A673 (cell line): ENCODE measurements around the gene BTBD19.

Source experiments
- EZH2 ChIP-seq: fragments of 200-600 bp; sonication (generic); IDR thresholded peaks from 2 replicates; pipeline ENCODE4 v1.6.1; 2017; ENCODE audit warnings: borderline replicate concordance, low read depth, mild to moderate bottlenecking, mixed read lengths, antibody characterized with exemption, low read length; ENCODE audit not compliant: poor library complexity, severe bottlenecking
- TF ChIP-seq, protein P1 (sequence below): fragments of 300-800, 200-600 bp; sonication (generic); conservative IDR thresholded peaks from 2 replicates; pipeline ENCODE4 v1.5.1; 2017; ENCODE audit warnings: low read depth, mild to moderate bottlenecking, antibody characterized with exemption, low read length, moderate library complexity, mixed read lengths

DNA sequence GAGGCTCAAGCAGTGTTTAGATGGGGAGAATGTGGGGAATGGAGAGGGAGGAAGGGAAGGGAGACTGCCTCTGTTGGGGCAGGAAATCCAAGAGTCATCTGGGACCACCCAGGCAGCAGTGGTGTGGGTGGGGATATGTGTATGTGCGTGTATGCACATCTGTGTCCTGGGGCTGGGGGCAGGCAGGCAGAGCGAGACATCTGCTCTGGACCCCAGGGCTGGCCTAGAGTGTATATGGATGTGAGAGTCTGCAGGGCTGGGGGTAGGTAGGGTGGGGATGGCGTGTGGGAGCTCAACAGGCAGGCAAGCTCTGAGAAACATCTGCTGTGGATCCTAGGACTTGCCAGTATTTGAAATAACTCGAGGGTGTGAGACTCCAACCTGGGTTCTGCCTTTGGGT, 31.3 kb downstream of the BTBD19 start:
- no peak for TF ChIP-seq EZH2
- TF ChIP-seq, protein P1, sequence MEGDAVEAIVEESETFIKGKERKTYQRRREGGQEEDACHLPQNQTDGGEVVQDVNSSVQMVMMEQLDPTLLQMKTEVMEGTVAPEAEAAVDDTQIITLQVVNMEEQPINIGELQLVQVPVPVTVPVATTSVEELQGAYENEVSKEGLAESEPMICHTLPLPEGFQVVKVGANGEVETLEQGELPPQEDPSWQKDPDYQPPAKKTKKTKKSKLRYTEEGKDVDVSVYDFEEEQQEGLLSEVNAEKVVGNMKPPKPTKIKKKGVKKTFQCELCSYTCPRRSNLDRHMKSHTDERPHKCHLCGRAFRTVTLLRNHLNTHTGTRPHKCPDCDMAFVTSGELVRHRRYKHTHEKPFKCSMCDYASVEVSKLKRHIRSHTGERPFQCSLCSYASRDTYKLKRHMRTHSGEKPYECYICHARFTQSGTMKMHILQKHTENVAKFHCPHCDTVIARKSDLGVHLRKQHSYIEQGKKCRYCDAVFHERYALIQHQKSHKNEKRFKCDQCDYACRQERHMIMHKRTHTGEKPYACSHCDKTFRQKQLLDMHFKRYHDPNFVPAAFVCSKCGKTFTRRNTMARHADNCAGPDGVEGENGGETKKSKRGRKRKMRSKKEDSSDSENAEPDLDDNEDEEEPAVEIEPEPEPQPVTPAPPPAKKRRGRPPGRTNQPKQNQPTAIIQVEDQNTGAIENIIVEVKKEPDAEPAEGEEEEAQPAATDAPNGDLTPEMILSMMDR = no peak
